ENCODE measurements around the gene WNT8A.
A peak's percentile ranks its signal among the peaks of the same experiment; 100 is the strongest.
"Not testable (repeated sequence)": the region's sequence is repeated elsewhere in the genome, so short reads cannot be mapped to it uniquely, and the experiment has no call there.

The WNT8A gene

DNA sequence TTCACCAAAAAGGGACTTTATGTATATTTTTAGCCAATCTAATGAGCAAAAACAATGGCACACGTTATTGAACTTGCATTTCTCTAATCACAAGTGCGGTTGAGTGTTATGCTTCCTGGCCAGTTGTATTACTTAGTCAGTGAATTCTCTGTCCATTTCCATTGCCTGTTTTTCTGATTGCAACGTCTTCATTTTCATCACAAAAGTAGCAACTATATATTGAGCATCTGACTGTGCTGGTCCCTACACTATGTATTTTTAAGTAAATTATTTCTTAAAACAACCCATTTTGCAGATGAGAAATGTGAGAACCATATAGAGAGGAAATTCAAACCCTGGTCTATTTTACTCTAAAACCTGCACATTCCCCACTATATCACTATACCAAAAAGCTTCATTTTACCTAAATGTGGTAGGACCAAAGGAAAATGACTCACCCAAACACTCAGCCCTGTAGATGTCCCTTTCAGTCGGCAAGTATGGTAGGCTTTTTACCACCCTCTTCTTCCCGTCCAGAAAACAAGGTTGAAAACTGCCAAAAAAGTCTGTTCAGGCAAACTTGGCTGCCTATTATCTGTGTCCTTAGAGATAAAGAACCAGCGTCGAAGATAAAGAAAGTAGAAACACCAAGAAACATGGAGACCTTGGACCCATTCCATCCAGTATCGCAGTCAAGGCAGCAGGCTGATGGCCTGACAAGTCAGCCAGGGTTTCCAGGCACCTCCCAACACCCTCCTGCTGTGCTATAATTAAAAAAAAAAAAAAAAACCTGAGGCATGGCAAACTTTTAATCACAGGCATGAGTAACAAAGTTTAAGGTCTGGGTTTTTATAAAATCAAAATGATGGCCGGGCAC lies 32.2 kb upstream of the WNT8A start:
- TF ChIP-seq, protein P1, sequence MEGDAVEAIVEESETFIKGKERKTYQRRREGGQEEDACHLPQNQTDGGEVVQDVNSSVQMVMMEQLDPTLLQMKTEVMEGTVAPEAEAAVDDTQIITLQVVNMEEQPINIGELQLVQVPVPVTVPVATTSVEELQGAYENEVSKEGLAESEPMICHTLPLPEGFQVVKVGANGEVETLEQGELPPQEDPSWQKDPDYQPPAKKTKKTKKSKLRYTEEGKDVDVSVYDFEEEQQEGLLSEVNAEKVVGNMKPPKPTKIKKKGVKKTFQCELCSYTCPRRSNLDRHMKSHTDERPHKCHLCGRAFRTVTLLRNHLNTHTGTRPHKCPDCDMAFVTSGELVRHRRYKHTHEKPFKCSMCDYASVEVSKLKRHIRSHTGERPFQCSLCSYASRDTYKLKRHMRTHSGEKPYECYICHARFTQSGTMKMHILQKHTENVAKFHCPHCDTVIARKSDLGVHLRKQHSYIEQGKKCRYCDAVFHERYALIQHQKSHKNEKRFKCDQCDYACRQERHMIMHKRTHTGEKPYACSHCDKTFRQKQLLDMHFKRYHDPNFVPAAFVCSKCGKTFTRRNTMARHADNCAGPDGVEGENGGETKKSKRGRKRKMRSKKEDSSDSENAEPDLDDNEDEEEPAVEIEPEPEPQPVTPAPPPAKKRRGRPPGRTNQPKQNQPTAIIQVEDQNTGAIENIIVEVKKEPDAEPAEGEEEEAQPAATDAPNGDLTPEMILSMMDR (IDR thresholded peaks at IDR 0.05; ENCODE audit: low read depth, low read length, missing control alignments): no peak
- in situ Hi-C loops (cut with HindIII; ENCODE audit: low pct_ligation_motif_present, low sequenced_read_pairs): no loop called here
- H3K36me3 ChIP-seq (replicated peaks): no peaks in the 10 kb centered on the region
- no peak overlapping the region for H3K27ac ChIP-seq
- no peak overlapping the region for H3K4me3 ChIP-seq (ENCODE audit: low read depth, low read length)
- no peak for DNase-seq
- H3K27me3 ChIP-seq (replicated peaks): no peaks in the 10 kb centered on the region

DNA sequence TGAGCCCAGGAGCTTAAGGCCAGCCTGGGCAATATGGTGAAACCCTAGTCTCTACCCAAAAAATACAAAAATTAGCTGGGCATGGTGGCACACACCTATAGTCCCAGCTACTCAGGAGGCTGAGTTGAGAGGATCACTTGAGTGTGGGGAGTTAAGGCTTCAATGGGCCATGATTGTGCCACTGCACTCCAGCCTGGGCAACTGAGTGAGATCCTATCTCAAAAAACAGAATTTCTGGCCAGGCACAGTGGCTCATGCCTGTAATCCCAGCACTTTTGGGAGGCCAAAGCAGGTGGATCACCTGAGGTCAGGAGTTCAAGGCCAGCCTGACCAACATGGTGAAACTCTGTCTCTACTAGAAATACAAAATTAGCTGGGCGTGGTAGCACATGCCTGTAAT lies 31.1 kb upstream of the WNT8A start:
- DNase-seq: not testable (repeated sequence)

DNA sequence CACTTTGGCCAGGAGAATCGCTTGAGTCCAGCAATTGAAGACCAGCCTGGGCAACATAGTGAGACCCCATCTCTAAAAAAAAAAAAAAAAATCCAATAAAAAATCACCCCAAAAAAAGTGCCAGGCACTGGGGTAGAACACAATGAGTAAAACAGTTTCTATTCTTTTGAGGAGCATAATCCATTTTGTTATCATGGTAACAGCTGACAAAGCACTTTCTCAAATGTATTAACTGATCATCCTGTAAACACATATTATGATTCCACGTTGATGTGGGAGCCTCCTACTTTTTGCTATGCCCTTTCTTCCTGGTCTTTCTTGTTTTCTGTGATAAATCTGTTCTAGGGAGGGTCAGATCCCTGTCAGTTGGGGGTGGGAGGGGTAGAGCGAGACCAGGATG lies 30.3 kb upstream of the WNT8A start:
- TF ChIP-seq, protein P1 (IDR thresholded peaks at IDR 0.05; ENCODE audit: low read depth, low read length, missing control alignments): no peak
- no peaks in the 10 kb centered on the region for H3K36me3 ChIP-seq (replicated peaks)
- H3K4me3 ChIP-seq (ENCODE audit: low read depth, low read length): no peak overlapping the region
- in situ Hi-C loops (cut with HindIII; ENCODE audit: low pct_ligation_motif_present, low sequenced_read_pairs): no loop called here
- H3K27ac ChIP-seq: no peak overlapping the region
- no peaks in the 10 kb centered on the region for H3K27me3 ChIP-seq (replicated peaks)
- no peak for DNase-seq

More for the DNA sequence above, 31.1 kb upstream of the WNT8A start:
- H3K27me3 ChIP-seq (replicated peaks); H3K4me3 ChIP-seq (ENCODE audit: low read depth, low read length); H3K36me3 ChIP-seq (replicated peaks); in situ Hi-C loops (cut with HindIII; ENCODE audit: low pct_ligation_motif_present, low sequenced_read_pairs); H3K27ac ChIP-seq: not testable (repeated sequence)

DNA sequence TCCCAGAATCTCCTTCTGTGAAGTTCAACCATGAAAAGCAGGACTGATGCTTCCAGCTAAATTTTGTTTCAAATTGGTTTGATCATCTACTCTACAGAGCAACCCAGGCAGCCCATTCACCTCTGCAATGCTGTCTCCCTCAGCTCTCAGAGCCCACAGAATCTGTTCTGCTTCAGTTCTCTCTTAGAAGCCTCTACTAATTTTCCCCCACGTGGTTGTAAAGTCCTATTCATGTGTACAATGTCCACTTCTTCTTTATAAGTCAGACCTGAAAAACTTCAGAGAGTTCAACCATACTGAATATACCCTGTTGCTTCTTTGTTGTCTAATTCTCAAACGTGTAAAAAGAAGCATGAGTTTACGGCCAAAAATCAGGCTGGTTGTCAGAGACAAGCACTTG lies 29.6 kb upstream of the WNT8A start:
- no peaks in the 10 kb centered on the region for H3K36me3 ChIP-seq (replicated peaks)
- no peak overlapping the region for H3K27ac ChIP-seq
- TF ChIP-seq, protein P1 (IDR thresholded peaks at IDR 0.05; ENCODE audit: low read depth, low read length, missing control alignments): no peak
- H3K4me3 ChIP-seq (ENCODE audit: low read depth, low read length): no peak overlapping the region
- no peak for DNase-seq
- no peaks in the 10 kb centered on the region for H3K27me3 ChIP-seq (replicated peaks)
- in situ Hi-C loops (cut with HindIII; ENCODE audit: low pct_ligation_motif_present, low sequenced_read_pairs): no loop called here

DNA sequence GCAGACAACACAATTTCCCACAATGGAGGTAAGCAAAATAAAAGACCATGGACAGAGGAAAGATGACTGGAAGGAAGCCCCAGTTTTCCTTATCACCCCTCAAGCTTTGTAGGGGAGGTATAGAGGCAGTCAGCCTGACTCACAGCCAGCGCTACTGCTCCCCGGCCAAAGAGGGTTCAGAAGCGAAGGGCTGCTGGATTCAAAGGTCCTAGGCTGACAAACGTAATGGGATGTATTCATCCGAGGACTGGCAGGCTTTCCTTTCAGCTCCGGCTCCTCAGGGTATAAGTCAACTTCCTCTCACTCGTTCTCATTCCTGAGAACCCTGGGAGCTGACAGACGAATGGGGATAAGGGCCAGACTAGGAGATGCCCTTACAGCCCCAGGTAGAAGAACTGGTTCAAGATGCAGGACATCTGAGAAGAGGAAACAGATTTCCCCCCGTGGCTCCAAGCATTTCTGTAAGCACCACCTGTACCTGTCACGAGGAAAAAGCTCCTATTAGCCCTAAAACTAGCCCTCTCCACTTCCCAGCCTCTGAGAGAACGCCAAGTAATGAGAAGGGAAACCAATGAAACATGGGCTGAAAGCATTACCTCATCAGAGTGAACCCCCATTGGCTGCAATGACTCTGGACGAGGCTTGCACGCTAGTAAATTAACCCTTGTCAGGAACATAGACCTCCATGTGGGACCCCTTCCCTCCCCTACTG lies 28.8 kb upstream of the WNT8A start:
- peak; percentile 14 for DNase-seq
- in situ Hi-C loops (cut with HindIII; ENCODE audit: low pct_ligation_motif_present, low sequenced_read_pairs): no loop called here
- H3K4me3 ChIP-seq (ENCODE audit: low read depth, low read length): no peak overlapping the region
- H3K27me3 ChIP-seq (replicated peaks): no peaks in the 10 kb centered on the region
- no peak overlapping the region for H3K27ac ChIP-seq
- TF ChIP-seq, protein P1 (IDR thresholded peaks at IDR 0.05; ENCODE audit: low read depth, low read length, missing control alignments): no peak
- no peaks in the 10 kb centered on the region for H3K36me3 ChIP-seq (replicated peaks)

DNA sequence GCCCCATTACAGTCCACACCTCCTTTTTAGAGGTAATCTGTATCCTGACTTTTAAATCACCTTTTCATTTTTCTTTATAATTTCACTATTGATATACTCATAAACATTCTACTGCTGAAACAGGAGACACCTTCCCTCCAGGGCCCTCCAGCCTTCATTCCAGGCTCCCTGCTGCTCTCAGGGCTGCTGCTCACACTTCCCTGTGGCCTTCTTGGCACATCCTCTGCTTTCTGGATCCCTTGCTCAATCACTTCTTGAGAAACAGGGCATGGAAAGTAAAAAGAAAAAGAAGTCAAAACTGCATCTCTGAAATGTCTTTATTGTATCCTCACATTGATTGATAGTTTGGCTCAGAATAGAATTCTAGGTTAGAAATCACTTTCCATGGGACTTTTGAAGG lies 19.3 kb upstream of the WNT8A start:
- in situ Hi-C loops (cut with HindIII; ENCODE audit: low pct_ligation_motif_present, low sequenced_read_pairs): no loop called here
- no peak for DNase-seq
- Histone ChIP-seq H3K4me3 (ENCODE audit: low read depth, low read length) (no peak overlapping the region), H3K36me3 (replicated peaks) (no peaks in the 10 kb centered on the region), H3K27me3 (replicated peaks) (no peaks in the 10 kb centered on the region), H3K27ac (no peak overlapping the region)
- TF ChIP-seq, protein P1 (IDR thresholded peaks at IDR 0.05; ENCODE audit: low read depth, low read length, missing control alignments): no peak
